ENCODE data around the gene CACNA1H. TPM values are rescaled to one million over a fixed set of nuclear protein-coding genes. Genes with fewer than 3 reads are reported as not detected.
"Not testable (repeated sequence)": the region's sequence is repeated elsewhere in the genome, so short reads cannot be mapped to it uniquely, and the experiment has no call there.

The CACNA1H gene
- polyA plus RNA-seq, 1 donor: 9.8 TPM

DNA sequence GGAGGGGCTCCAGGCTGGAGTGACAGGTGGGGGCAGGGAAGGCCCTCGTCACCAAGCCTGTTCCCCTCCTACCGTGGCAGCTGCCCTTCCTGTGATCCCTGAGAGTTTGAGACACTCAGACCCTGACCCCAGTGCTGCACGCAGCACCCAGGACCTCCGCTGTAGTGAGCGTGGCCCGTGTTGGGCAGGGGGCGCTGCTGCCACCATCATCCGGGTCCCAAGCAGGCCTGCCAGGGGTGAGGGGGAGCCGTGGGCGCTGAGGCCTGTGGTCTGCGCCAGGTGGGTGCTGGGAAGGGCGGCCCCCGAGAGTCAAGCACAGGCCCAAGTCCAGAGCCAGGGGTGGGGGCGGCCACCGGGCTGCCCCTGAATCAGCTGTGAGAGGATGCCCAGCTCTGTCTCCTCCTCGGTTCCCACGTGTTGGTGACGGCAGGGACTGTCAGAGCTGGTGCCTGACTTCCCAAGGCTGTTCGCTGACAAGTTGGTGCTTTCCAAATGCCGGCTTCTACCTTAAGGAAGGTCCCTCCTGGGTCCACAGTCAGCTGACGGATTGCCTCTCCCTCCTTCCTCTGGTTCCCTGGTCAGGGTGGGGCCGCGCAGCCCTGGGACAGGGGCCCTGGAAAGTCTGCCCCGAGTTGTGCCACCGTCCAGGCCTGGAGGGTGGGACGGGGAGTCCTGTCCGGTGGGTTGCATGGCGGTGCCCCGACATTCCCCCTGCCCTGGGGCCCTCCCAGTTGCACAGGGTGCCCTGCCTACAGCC is 41.1 kb downstream of the CACNA1H start:
- no peak for DNase-seq
- Histone ChIP-seq H3K27ac (ENCODE audit: low read length) (no peak overlapping the region), H3K36me3 (ENCODE audit: control insufficient read depth, insufficient read depth, low read length) (no peaks in the 10 kb centered on the region), H3K4me3 (ENCODE audit: low read length) (no peak overlapping the region), H3K4me1 (ENCODE audit: control insufficient read depth, insufficient read depth, low read length) (peaks cover 9% of the 10 kb centered on the region), H3K27me3 (ENCODE audit: control insufficient read depth, insufficient read depth, low read length) (no peaks in the 10 kb centered on the region), H3K9me3 (ENCODE audit: control insufficient read depth, low read depth, low read length) (no peaks in the 10 kb centered on the region)
- no CpG with 5 or more reads among the region's 29 CpGs for WGBS (ENCODE audit: insufficient coverage, low lambda C conversion rate)

GRCh38 chr16:1194665-1195392 is 41.9 kb downstream of the CACNA1H start:
- H3K4me1 ChIP-seq (ENCODE audit: control insufficient read depth, insufficient read depth, low read length): peaks cover 9% of the 10 kb centered on the region
- peak in 1 of 2 donors; percentile 41 for DNase-seq
- no CpG with 5 or more reads among the region's 61 CpGs for WGBS (ENCODE audit: insufficient coverage, low lambda C conversion rate)

GRCh38 chr16:1195393-1195666 is 42.4 kb downstream of the CACNA1H start:
- no peaks in the 10 kb centered on the region for H3K27me3 ChIP-seq (ENCODE audit: control insufficient read depth, insufficient read depth, low read length)
- H3K9me3 ChIP-seq (ENCODE audit: control insufficient read depth, low read depth, low read length): peaks cover 3% of the 10 kb centered on the region
- no peak for DNase-seq
- H3K4me1 ChIP-seq (ENCODE audit: control insufficient read depth, insufficient read depth, low read length): peaks cover 9% of the 10 kb centered on the region
- no peak overlapping the region for H3K4me3 ChIP-seq (ENCODE audit: low read length)
- H3K27ac ChIP-seq (ENCODE audit: low read length): no peak overlapping the region
- no peaks in the 10 kb centered on the region for H3K36me3 ChIP-seq (ENCODE audit: control insufficient read depth, insufficient read depth, low read length)
- WGBS (ENCODE audit: insufficient coverage, low lambda C conversion rate): no CpG with 5 or more reads among the region's 14 CpGs

More at GRCh38 chr16:1194665-1195392, 41.9 kb downstream of the CACNA1H start:
- Histone ChIP-seq H3K9me3 (ENCODE audit: control insufficient read depth, low read depth, low read length) (no peaks in the 10 kb centered on the region), H3K4me3 (ENCODE audit: low read length) (no peak overlapping the region), H3K27ac (ENCODE audit: low read length) (no peak overlapping the region), H3K36me3 (ENCODE audit: control insufficient read depth, insufficient read depth, low read length) (no peaks in the 10 kb centered on the region), H3K27me3 (ENCODE audit: control insufficient read depth, insufficient read depth, low read length) (no peaks in the 10 kb centered on the region)

DNA sequence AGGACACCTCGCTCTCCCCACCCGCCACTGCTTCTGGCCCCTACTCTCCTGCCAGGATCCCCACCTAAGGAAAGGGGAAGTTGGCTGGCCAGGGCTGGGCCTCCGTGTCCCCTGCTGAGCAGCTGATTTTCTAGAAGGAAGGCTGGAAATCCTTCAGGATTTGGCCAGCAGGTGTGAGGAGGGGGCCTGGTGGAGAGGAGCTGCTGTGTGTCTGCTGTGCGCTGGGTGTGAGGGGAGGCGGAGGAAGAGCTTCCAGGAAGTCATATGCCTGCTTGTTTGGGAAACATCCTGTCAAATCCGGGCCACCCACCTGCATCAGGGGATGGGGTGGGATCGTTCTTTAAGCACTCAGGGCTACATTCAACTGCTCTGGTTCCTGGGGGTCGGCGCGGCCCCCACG is 43.6 kb downstream of the CACNA1H start:
- DNase-seq: no peak
- no CpG with 5 or more reads among the region's 11 CpGs for WGBS (ENCODE audit: insufficient coverage, low lambda C conversion rate)
- H3K9me3 ChIP-seq (ENCODE audit: control insufficient read depth, low read depth, low read length): peaks cover 6% of the 10 kb centered on the region
- H3K4me1 ChIP-seq (ENCODE audit: control insufficient read depth, insufficient read depth, low read length): peaks cover 9% of the 10 kb centered on the region
- H3K27me3 ChIP-seq (ENCODE audit: control insufficient read depth, insufficient read depth, low read length): no peaks in the 10 kb centered on the region
- no peak overlapping the region for H3K27ac ChIP-seq (ENCODE audit: low read length)
- no peaks in the 10 kb centered on the region for H3K36me3 ChIP-seq (ENCODE audit: control insufficient read depth, insufficient read depth, low read length)
- H3K4me3 ChIP-seq (ENCODE audit: low read length): no peak overlapping the region

DNA sequence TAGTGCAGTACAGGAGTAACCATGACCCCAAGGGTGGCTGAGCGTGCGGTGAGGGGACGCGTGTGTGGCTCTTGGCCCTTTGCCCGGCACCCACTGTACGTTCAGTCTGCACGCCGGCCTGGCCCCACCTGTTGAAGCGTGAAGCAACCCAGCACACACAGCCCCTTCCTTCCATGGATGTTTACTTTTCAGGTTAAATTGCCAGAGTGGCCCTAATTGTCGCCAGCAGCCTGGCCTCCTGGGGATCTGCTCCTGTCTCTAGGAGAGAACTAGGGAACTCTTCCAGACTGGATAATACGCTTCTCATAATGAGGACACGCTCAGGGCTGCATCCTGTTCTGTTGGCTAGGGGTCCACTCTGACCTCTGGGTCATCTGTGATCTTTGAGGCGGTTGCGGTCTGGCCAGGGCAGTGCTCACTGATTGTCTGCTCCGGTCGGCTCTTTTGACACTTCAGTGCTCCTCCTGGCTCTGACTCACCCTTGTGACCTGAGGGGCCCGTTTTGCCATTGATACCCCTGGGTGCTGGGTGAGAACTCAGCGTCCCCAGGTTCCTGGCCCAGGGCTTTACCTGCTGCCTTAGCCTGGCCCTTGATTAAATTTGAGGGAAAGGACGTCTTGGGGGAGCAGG is 44.4 kb downstream of the CACNA1H start:
- peaks cover 6% of the 10 kb centered on the region for H3K9me3 ChIP-seq (ENCODE audit: control insufficient read depth, low read depth, low read length)
- no peak for DNase-seq
- no peak overlapping the region for H3K27ac ChIP-seq (ENCODE audit: low read length)
- no CpG with 5 or more reads among the region's 19 CpGs for WGBS (ENCODE audit: insufficient coverage, low lambda C conversion rate)
- H3K4me3 ChIP-seq (ENCODE audit: low read length): no peak overlapping the region
- H3K4me1 ChIP-seq (ENCODE audit: control insufficient read depth, insufficient read depth, low read length): peaks cover 9% of the 10 kb centered on the region
- H3K36me3 ChIP-seq (ENCODE audit: control insufficient read depth, insufficient read depth, low read length): no peaks in the 10 kb centered on the region
- H3K27me3 ChIP-seq (ENCODE audit: control insufficient read depth, insufficient read depth, low read length): no peaks in the 10 kb centered on the region

DNA sequence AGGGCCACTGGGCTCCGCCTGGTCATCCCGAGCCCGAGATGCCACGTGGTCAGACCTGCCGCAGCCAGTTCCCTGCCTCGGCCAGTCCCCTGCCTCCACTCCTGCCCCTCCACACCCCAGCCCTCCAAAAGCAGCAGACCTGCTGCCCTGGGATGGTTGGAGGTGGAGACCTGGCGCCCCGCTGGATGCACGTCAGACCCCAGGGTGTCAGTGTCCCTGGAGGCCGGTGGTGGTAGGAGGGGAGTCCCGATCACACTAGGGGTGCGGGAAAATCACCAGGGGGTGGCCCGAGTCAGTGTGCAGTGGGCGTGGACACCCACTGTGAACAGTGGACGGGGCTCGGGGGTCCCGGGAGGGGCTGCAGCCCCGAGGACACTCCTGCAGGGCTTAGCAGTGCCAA is 45.3 kb downstream of the CACNA1H start:
- DNase-seq: no peak
- Histone ChIP-seq H3K4me3 (ENCODE audit: low read length) (no peak overlapping the region), H3K36me3 (ENCODE audit: control insufficient read depth, insufficient read depth, low read length) (no peaks in the 10 kb centered on the region), H3K27me3 (ENCODE audit: control insufficient read depth, insufficient read depth, low read length) (no peaks in the 10 kb centered on the region), H3K4me1 (ENCODE audit: control insufficient read depth, insufficient read depth, low read length) (peaks cover 4% of the 10 kb centered on the region), H3K9me3 (ENCODE audit: control insufficient read depth, low read depth, low read length) (peaks cover 6% of the 10 kb centered on the region), H3K27ac (ENCODE audit: low read length) (no peak overlapping the region)
- no CpG with 5 or more reads among the region's 18 CpGs for WGBS (ENCODE audit: insufficient coverage, low lambda C conversion rate)

DNA sequence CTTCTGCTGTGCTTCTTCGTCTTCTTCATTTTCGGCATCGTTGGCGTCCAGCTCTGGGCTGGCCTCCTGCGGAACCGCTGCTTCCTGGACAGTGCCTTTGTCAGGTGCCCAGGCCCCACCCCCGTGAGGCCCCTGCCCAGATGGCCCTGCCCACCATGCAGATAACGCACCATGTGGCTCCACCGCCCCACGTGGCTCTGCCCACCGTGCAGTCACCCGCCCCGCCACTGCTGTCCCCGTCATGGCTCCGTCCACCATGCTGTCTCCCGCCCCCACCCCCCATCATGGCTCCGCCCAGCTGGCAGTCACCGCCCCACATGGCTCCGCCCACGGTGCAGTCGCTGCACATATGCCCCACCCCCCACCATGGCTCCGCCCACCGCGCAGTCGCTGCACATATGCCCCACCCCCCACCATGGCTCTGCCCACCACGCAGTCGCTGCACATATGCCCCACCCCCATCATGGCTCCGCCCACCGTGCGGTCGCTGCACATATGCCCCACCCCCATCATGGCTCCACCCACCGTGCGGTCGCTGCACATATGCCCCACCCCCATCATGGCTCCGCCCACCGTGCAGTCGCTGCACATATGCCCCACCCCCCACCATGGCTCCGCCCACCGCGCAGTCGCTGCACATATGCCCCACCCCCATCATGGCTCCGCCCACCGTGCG is 45.9 kb downstream of the CACNA1H start:
- not testable (repeated sequence) for H3K4me1 ChIP-seq (ENCODE audit: control insufficient read depth, insufficient read depth, low read length); H3K27ac ChIP-seq (ENCODE audit: low read length); H3K36me3 ChIP-seq (ENCODE audit: control insufficient read depth, insufficient read depth, low read length); H3K27me3 ChIP-seq (ENCODE audit: control insufficient read depth, insufficient read depth, low read length); DNase-seq; H3K9me3 ChIP-seq (ENCODE audit: control insufficient read depth, low read depth, low read length); H3K4me3 ChIP-seq (ENCODE audit: low read length)
- WGBS (ENCODE audit: insufficient coverage, low lambda C conversion rate): no CpG with 5 or more reads among the region's 44 CpGs

- WGBS (ENCODE audit: insufficient coverage, low lambda C conversion rate): no CpG with 5 or more reads among the region's 19 CpGs
- Histone ChIP-seq H3K4me1 (ENCODE audit: control insufficient read depth, insufficient read depth, low read length) (no peaks in the 10 kb centered on the region), H3K9me3 (ENCODE audit: control insufficient read depth, low read depth, low read length) (peaks cover 8% of the 10 kb centered on the region), H3K4me3 (ENCODE audit: low read length) (no peak overlapping the region), H3K27me3 (ENCODE audit: control insufficient read depth, insufficient read depth, low read length) (no peaks in the 10 kb centered on the region), H3K27ac (ENCODE audit: low read length) (no peak overlapping the region), H3K36me3 (ENCODE audit: control insufficient read depth, insufficient read depth, low read length) (no peaks in the 10 kb centered on the region)
- no peak for DNase-seq
Observed at GRCh38 chr16:1199347-1200013, 46.6 kb downstream of the CACNA1H start.

GRCh38 chr16:1200014-1200627 is 47.2 kb downstream of the CACNA1H start:
- H3K4me3 ChIP-seq (ENCODE audit: low read length): no peak overlapping the region
- H3K36me3 ChIP-seq (ENCODE audit: control insufficient read depth, insufficient read depth, low read length): no peaks in the 10 kb centered on the region
- no peaks in the 10 kb centered on the region for H3K4me1 ChIP-seq (ENCODE audit: control insufficient read depth, insufficient read depth, low read length)
- no CpG with 5 or more reads among the region's 38 CpGs for WGBS (ENCODE audit: insufficient coverage, low lambda C conversion rate)
- H3K27ac ChIP-seq (ENCODE audit: low read length): no peak overlapping the region
- H3K27me3 ChIP-seq (ENCODE audit: control insufficient read depth, insufficient read depth, low read length): no peaks in the 10 kb centered on the region
- DNase-seq: no peak
- peaks cover 8% of the 10 kb centered on the region for H3K9me3 ChIP-seq (ENCODE audit: control insufficient read depth, low read depth, low read length)
